NCI-H1092 treated with DMSO at 0.1 percent for 48 hours (cell line): ENCODE data around the gene SLC6A17.

Source experiments
- DNase-seq: peaks from one replicate; lab custom pipeline; 2025; lab: John Stamatoyannopoulos, UW

Gene SLC6A17

GRCh38 chr1:110242062-110242461 is 91.8 kb downstream of the SLC6A17 start:
- no peak for DNase-seq

DNA sequence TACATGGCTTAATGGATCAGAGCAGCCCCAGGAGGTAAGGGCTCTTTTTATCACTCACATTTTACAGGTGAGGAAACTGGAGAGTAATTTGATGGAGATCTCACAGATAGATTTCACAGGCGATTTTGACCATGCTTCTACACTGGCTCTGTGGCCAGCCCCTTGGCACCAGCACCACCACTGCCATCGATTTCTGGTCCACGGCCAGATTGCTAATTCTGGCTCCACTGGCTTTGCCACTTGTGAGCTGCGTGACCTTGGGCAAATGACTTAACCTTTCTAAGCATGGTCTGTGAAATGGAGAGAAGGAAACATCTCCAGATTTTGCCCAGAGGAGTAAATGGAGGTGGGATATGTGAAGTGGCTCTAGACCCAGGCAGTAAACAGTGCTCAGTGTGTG is 92.4 kb downstream of the SLC6A17 start:
- peak; percentile 81 for DNase-seq

GRCh38 chr1:110243146-110243545 is 92.9 kb downstream of the SLC6A17 start:
- no peak for DNase-seq

- peak; percentile 31 for DNase-seq
Measured at GRCh38 chr1:110243574-110243973, 93.3 kb downstream of the SLC6A17 start.

DNA sequence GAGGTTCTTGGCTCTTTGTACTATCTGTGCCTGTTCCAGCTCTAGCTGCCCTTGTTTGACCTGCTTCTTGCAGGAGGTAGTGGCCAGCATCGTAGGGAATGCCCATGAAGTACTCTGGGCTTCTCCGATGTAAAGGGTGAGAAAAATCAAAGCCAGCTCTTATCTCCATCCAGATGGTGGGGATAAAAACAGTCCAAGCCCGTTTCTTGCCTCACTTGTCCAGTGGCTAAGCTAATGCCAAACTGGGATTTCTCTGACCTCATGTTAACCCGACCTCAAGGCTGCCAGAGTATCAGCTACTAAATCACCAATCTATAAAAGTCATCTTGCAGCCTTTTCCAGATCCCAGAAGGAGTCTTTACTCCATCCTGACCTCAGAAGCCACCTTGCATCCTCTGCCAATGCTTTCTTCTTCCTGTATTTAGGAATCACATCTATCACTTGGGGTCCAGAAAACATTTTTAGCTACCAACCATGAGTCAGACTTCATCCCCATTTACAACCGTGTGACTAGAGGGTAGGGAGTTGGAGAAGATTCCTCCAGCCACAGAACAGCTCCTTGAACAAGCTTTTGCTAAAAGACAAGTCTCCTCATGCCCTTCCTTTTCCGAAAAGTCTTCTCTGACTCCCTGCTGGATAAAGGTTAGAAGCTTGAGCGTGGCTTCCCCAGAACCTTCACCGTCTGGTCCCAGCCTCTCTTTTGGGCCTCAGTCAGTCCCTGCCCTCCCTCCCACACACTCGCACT is 95.8 kb downstream of the SLC6A17 start:
- no peak for DNase-seq

DNA sequence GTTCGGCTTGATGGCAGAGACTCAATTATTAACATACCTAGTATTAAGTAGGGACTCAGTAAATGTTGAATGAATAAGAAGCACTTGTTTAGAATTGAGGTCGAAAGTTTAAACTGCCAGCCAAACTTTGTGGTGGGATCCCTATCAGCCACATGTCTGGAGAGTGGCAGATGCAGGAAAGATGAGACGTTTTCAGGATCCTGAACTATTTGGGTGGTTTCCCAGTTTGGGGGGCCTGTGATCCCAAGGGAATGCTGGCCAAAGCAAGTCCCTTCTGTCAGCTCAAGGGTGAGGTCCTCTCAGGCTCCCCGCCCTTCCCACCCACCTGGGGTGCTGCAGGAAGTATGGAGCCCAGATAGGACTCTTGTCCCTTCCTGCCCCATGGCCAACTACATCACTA is 98.5 kb downstream of the SLC6A17 start:
- no peak for DNase-seq

DNA sequence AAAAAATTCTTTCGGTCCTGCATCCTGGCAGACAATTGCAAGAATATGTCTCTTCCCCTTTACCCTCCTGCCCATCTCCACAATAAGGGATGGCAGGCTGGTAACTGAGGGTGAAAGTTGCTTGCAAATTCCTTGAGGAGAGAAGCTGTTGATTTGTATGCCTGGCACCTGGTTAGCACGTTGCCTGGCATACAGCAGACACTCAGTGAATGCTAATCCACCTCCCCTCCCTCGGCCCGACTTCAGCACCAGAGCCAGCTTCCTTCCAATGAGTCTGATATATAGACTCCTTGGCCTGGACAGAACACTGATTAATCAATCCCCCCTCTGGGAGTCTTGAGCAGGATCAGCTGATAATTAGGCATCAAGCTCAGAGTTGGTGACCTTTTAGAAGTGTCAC is 99.0 kb downstream of the SLC6A17 start:
- no peak for DNase-seq

- DNase-seq, result no peak
Measured at GRCh38 chr1:110250008-110250407, 99.7 kb downstream of the SLC6A17 start.

DNA sequence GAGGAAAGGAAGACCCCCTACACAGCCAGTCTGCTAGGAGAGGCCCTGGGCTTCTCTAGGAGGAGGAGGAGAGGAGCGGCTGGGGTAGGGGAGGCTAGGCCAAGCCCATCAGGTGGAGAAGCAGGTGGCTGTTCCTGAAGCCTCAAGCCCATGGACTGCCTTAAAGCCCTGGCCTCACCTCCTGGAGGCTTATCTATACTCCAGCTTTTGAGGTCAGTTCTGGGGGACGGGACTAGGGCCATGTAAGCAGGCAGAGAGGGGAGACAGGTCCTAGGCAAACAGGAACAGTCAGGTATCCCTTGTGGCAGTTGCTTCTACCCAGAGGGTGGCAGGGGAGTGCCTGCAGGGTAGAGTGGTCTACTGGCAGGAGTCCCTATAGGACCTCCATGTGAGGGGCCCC is 100.5 kb downstream of the SLC6A17 start:
- no peak for DNase-seq
